Measurements from ENCODE around the gene REM2.
"Not testable (repeated sequence)": the region's sequence is repeated elsewhere in the genome, so short reads cannot be mapped to it uniquely, and the experiment has no call there.

The REM2 gene

DNA sequence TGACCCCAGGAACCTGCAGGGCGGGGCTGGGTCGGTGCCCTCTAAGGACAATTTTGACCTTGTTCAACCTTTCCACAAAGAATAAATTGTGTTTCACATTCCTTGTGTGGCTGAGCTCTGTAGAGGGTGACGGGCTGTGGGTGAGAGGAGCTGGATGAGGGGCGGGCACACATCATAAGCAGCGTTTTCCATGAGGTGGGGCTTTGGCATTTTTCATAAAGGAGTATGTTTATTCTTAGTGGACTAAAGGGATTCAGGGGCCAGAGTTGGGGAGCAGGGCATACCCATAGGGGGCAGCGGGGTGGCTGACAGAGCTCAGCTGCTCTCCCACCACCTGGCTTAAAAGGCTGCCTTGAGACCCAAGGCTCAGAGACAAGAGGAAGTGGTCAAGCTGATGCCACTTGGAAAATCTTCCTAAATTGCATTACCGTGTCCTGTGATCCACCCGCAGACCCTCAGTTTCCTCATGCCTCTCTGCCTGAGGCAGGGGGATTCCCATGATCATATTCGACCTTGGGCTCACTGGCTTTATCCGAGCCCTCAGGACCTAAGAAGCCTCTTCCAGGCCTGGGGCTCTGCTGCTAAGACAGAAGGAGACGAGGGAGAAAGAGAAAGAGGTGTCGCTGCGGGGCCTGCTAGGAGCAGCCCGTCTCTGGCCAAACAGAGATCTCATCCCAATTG, 35.2 kb upstream of the REM2 start:
- DNase-seq (ENCODE audit: extremely low read depth in 1 of 2, low read depth in 1 of 2), result no peak

GRCh38 chr14:22848351-22849164, 34.5 kb upstream of the REM2 start:
- DNase-seq (ENCODE audit: extremely low read depth in 1 of 2, low read depth in 1 of 2), result no peak

- no peak for DNase-seq (ENCODE audit: extremely low read depth in 1 of 2, low read depth in 1 of 2)
Observed at GRCh38 chr14:22849212-22849819, 33.7 kb upstream of the REM2 start.

- peak in 1 of 2 donors; percentile 56 for DNase-seq (ENCODE audit: extremely low read depth in 1 of 2, low read depth in 1 of 2)
Observed at GRCh38 chr14:22850944-22851764, 31.9 kb upstream of the REM2 start.

- not testable (repeated sequence) for DNase-seq (ENCODE audit: extremely low read depth in 1 of 2, low read depth in 1 of 2)
Observed at GRCh38 chr14:22852178-22852577, 30.8 kb upstream of the REM2 start.

DNA sequence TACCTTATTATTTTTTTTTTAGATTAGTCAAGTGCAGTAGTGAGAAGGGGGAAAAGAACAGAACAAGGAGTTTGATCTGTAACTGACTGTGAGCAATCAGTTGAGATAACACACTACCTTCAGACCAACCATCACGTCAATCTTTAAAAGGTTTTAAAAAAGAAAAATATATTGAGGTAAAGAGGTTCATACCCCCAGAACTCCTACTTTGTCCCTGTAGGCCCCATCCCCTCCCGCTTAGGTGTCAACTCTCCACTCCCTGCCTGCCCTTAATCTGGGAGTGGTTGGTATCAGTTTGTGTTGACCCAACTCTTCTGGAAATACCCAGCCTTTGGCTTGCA, 30.5 kb upstream of the REM2 start:
- DNase-seq (ENCODE audit: extremely low read depth in 1 of 2, low read depth in 1 of 2), result no peak

DNA sequence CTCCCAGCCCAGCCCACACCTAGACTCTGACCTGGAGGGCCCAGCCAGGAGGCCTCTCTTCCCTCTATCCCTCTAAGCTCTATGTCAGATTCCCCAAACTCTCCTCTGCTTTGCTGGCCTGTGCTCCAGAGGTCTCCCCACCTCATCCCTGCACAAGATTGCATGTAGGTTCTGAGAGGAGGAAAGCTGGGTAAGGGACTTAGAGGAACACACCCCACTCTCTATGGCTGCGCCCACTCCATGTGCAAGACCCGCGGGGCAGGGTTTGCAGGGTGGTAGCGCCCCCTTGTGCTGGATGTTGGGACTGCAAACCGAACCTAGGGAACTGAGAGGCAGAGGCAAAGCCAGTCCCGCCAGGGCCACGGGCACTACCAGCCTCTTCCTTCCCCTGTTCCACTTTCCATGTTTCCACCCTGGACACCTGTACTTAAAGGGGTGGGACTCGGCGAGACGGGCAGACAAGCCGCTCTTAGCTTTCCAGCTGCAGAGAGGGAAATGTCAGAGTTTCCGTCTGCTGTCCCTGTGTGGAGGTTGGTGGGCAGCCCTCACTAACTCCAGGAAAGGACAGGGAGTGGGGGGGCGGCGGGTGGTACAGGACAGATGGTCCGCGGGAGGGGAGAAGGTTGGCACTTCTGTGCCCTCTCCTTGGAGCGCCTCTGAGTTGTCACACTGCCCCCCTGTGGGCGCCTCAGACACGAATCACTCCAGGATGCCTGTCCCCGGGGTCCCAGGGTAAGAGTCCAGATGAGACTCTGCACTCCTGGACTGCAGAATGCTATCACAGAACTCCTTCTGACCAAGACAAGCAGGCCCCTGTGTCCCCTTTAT, 29.9 kb upstream of the REM2 start:
- peak; percentile 75 to 79 for DNase-seq (ENCODE audit: extremely low read depth in 1 of 2, low read depth in 1 of 2)

DNA sequence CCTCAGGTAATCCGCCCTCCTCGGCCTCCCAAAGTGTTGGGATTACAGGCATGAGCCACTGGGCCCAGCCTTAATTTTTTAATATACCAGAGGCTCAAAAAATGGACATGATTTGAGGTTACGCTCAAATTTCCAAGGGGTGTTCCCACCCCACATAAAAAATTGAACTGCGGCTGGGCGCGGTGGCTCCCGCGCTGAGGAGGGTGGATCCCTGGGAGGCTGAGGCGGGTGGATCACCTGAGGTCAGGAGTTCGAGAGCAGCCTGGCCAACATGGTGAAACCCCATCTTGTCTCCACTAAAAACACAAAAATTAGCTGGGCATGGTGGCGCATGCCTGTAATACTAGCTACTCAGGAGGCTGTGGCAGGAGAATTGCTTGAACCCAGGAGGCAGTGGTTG, 28.7 kb upstream of the REM2 start:
- not testable (repeated sequence) for DNase-seq (ENCODE audit: extremely low read depth in 1 of 2, low read depth in 1 of 2)

- DNase-seq (ENCODE audit: extremely low read depth in 1 of 2, low read depth in 1 of 2), result no peak
Observed at GRCh38 chr14:22854963-22855724, 27.9 kb upstream of the REM2 start.

DNA sequence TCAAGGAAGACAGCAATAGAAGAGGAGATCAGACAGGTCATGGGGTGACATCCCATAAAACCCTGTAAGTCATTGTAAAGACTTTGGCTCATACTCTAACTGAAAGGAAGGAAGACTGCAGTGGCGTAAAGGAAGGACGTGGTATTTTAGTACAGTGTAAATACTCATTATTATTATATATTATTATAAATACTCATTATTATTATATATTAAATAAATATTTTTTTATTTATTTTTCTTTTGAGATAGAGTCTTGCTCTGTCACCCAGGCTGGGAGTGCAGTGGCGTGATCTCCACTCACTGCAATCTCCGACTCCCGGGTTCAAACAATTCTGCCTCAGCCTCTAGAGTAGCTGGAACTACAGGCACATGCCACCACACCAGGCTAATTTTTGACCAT, 26.6 kb upstream of the REM2 start:
- DNase-seq (ENCODE audit: extremely low read depth in 1 of 2, low read depth in 1 of 2), result no peak

GRCh38 chr14:22860377-22860776, 22.6 kb upstream of the REM2 start:
- not testable (repeated sequence) for DNase-seq (ENCODE audit: extremely low read depth in 1 of 2, low read depth in 1 of 2)

DNA sequence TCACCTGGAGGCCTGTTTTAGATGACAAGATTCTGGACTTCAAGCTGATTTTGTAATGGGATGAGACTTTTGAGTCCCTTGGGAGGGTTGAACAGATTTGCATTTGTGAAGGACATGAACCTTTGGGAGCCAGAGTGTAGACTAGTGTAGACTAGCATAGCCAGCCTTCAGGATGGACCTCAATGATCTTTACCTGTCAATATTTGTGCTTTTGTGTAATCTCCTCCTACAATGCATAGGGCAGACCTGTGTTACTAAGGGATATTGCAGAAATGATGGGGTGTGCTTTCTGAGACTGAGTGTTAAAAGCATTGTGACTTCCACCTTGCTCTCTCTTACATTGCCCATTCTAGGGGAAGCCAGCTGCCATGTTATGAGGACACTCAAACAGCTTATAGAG, 21.4 kb upstream of the REM2 start:
- DNase-seq (ENCODE audit: extremely low read depth in 1 of 2, low read depth in 1 of 2), result no peak

GRCh38 chr14:22864979-22865378, 18.0 kb upstream of the REM2 start:
- no peak for DNase-seq (ENCODE audit: extremely low read depth in 1 of 2, low read depth in 1 of 2)

DNA sequence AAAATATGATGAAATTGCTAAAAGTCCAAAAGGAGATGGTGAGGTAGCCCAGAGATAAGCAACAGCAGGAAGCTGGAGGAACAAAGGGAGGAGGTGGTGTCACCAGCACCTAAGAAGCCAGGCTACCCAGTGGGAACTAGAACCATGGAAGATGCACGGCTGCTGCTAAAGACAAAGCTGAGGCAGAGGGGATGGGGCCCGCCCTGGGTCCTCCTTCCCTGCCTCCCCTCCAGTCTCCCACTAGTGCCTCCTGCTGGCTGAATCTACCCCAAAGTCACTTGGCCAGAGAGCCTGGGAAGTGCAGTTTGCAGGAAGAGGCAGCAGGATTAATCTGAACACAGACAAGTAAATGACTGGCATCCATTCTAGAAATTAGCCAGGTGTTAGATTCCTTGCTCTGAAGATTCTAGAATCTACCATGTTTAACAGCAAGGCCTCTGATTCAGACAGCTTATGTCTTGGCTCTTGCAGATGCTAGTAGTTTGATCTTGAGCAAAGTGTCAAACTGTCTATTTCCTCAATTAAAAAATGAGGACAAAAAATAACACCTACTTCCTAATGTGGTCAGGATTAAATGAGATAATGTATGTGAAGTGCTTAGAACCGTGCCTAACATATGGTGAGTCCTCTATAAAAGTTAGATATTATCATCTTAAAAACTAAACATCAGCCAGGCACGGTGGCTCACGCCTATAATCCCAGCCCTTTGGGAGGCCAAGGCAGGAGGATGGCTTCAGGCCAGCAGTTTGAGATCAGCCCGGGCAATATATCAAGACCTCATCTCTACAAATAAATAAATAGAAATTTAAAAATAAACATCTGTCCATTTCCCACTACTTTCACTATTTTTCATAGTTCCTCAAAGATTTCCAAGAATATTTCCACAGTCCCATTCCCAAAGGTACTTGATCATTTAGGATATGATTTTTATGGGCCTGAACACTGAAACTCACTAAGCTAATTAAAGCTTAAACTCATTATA, 17.3 kb upstream of the REM2 start:
- no peak for DNase-seq (ENCODE audit: extremely low read depth in 1 of 2, low read depth in 1 of 2)

GRCh38 chr14:22866874-22867273, 16.1 kb upstream of the REM2 start:
- DNase-seq (ENCODE audit: extremely low read depth in 1 of 2, low read depth in 1 of 2), result no peak

- DNase-seq (ENCODE audit: extremely low read depth in 1 of 2, low read depth in 1 of 2), result no peak
Observed at GRCh38 chr14:22870811-22871223, 12.2 kb upstream of the REM2 start.

GRCh38 chr14:22871224-22872032, 11.6 kb upstream of the REM2 start, which contains the start of gene LRP10:
TSS of gene LRP10 (plus strand) at chr14:22871740. CDS start at chr14:22872304, 564 bp downstream.
- DNase-seq (ENCODE audit: extremely low read depth in 1 of 2, low read depth in 1 of 2), result peak in 1 of 2 donors; percentile 79
